Stimulated activated CD4-positive, alpha-beta T cell treated with anti-CD3 and anti-CD28 coated beads, Interleukin-15, amount 100 ng/mL, for 48 hours (primary cell): ENCODE results near the gene TMEM97.

Experiments used
- DNase-seq, 2 donors: peaks; one replicate each; pipeline ENCODE4 v3.0.0-alpha.2; 2020; ENCODE audit warnings: low read depth in 2 of 2

The TMEM97 gene

DNA sequence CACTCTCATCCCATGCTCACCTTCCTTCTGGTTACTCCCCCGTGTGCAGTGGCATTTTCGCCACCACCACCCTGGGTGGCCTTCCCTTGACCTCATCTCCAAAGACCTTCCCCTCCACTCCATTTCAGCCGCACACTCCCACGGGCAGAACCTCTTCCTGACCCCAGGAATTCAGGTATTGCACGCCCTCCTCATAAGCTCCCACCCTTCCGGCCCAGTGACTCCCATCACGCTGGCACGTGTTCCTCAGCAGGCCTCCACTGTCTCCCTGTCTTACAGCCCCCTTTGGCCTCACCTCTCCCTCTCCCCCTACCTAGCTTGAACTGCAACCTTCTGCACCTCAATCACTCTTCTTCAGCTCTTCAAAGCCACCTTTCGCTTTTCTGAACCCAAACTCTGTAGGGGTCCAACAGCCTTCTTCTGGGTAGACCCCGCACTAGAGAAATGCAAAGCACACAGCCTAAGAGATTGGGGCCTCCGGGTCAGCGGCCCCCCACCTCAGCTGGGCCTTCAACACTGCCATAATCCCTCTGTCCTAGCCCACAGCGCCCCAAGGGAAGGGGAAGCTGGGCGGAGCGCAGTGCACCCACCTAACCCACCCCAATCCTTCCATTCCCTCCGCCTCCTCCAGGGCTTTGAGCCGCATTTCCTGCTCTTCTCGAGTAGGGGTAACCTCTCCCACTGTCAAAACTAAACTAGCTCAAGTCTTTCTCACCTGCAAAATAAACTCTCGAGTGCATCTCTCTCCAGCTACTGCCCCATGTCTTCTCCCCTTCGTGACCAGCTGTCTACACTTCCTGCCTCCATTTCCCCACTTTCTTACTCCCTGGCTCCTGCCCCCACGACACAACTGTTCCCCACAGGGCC, 1.7 kb upstream of the TMEM97 start:
- no peak for DNase-seq

- no peak for DNase-seq
These were observed 838 bp upstream of the TMEM97 start for GRCh38 chr17:28317966-28318758.

DNA sequence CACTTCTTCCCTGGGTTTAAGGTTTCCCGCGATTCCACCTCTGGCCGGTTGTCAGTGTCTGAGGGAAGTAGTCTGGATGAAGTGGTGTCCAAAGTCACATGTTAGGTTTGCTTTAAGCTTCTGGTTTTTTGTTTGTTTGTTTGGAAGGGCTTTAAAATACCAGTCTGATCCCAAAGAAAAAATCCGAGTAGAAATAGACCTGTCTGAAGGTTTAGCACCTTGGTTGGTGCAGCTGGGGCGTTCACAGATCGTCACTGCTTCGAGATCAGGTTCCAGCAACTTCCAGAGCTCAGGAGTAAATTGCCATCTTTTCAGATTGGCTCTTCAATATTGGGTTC, 567 bp downstream of the TMEM97 start:
- no peak for DNase-seq

DNA sequence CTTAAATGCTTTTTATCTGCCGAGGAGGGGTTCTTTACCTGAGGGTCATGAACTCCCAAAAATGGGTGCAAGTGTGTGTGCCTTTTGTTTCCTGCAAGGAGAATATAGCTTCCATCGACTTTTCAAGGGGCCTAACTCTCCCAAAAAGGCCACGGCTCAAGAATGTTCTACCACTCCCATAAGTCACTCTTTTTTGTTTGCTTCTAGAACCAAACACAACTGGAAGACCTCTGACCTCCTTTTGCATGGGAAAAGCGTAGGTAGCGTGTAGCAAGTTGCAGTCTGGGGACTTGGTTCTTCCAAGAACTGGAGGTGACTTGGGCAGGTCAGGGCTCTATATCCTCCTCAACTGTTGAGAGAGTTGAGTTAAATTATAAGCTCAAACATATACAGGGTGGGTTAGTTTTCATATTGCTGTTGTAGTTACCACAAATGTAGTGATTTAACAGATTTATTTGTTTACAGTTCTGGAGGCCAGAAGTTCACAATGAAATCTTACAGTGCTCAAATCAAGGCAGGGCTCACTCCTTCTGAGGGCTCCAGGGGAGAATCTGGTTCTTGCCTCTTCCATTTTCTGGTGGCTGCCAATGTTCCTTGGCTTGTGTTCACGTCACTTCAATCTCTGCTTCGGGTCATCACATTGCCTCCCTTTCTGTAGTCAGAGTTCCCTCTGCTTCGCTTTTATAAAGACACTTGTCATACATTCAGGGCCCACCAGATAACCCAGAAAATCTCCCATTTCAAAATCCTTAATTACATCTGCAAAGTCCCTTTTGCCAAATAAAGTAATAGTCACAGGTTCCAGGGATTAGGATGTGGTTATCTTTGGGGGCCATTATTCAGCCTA, 1.4 kb downstream of the TMEM97 start:
- DNase-seq: no peak

DNA sequence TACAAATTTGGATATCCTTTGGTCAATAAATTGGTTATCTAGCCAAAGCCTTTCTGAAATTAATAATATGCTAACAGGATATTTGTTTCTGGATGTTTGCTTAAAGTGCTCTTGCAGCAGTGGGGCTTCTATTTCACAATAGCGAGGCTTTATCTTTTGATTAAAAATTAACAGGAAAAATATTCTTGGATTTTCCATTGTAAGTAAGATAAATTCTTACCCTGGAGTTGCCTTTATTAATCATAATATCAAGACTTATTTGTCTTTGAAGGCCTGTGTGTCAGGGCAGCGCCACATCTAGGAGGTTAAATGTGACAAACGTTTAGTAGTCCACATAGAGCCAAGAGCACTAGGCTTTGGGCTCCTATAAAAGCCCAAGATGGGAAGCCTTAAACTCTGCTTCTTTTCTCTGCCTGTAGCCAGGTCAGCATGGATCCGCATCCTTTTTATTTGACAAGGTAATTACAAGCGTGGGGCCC, 5.3 kb downstream of the TMEM97 start:
- no peak for DNase-seq

- DNase-seq: no peak
These were observed 5.8 kb downstream of the TMEM97 start for GRCh38 chr17:28324781-28325180.

- DNase-seq: no peak
These were observed 6.2 kb downstream of the TMEM97 start for GRCh38 chr17:28325211-28325610.

DNA sequence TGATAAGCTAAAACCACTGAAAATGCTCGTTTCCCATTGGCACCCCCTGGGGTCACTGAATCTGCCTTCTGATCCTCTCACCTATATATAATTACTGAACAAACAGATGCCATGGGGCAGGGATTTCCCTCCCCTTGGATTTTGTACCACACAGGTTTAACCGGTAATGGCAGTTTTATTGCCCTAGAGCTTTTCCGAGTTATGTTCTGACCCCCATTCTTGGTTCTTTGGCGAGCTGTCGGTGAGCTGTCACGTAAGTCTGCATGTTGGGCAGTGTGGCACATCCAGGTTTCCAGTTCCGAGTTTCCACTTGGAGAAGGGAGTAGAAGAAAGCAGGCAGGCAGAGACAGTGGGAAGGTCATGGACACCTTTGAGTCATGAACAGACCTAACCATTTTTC, 7.1 kb downstream of the TMEM97 start:
- no peak for DNase-seq

DNA sequence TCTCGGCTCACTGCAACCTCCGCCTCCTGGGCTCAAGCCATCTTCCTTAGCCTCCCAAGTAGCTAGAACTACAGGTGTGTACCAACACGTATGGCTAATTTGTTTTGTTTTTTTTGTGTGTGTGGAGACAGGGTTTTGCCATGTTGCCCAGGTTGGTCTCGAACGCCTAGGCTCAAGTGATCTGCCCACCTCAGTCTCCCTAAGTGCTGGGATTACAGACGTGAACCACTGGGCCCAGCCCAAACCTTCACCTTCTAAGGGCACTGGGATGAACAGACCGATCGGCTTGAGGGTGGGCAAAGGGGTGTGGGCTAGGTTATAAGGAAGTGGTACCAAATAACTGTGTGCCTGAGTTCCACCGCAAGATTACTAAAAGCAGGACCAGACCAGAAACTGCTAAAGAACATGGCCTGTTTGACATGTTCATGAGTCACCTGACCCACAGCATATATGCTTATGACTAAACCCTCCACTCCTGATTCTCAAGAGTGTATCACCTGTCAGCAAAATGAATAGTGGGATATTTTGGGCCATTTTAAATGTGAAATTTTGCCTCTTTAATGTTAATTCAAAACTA, 8.1 kb downstream of the TMEM97 start:
- DNase-seq: no peak

- no peak for DNase-seq
These were observed 8.7 kb downstream of the TMEM97 start for GRCh38 chr17:28327709-28328108.

GRCh38 chr17:28328325-28328724, 9.3 kb downstream of the TMEM97 start:
- no peak for DNase-seq

DNA sequence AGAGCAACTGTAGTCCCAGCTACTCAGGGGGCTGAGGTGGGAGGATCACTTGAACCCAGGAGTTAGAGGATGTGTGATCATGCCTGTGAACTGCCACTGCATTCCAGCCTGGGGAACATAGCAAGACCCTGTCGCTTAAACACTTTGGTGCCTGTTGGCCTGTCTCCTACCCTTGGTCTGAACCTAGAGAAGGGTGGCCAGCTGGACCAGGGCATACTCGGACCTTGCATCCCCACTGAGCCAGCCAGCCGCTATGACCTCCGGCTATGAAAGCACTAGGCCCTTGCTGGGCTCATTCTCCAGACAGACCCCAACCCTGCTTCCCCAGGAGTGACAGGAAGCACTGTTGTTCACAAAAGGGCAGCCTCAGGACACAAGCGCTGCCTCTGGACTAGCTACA, 11.7 kb downstream of the TMEM97 start:
- no peak for DNase-seq

DNA sequence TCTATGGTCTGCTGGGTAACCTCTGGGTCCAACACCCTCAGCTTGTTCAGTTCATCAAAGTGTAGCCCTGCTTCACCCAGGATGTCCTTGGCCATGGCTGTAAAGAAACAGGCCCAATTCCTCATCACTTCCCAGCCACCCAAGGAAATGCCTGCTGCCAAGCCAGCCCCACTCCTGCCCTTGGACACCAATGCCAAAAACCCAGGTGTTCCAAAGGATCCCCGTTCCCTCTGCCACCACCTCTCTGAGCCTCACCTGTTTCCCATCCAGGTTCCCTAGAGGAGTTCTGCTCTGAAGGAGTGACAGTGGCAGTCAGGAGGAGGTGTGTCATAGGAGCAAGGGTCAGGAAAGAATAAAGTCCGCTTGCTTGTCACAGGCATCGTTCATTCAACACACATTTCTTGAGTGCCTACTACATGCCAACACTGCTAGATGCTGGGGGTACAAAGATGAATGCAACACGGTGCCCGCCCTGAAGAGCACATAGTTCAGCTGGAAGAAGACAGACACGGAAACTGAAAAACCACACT, 13.0 kb downstream of the TMEM97 start:
- no peak for DNase-seq

DNA sequence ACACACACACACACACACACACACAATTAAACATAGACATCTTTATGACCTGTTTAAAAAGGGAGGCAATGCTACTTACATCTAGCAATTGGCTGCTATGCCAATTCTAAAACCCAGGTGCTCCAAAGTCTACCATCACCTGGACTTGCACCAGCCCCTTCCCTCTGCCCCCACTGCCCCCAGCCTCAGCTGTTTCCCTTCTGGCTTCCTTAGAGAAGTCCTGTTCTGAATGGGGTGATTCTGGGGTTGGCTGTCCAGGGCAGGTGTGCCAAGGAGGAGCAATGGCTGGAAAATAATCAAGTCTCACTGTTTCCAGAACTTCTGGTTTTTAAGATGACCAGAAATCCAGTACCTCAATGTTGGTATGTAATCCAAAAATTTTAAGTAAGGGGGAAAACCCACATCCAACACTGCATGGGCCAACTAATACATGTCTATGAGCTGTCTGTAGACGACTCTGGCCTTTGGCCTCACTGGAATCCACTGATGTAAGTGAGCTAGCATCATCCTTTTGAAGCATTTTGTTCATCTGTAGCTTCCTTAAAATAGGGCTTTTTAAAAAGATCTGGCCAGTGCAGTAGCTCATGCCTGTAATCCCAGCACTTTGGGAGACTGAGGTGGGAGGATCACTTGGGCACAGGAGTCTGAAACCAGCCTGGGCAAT, 14.2 kb downstream of the TMEM97 start:
- DNase-seq: no peak

GRCh38 chr17:28334171-28334570, 15.2 kb downstream of the TMEM97 start:
- DNase-seq: no peak

GRCh38 chr17:28334666-28335200, 15.7 kb downstream of the TMEM97 start:
- DNase-seq: no peak

GRCh38 chr17:28335201-28335958, 16.4 kb downstream of the TMEM97 start, which contains the start of the genes IFT20 and TNFAIP1:
Gene IFT20, minus strand, starts transcription at chr17:28335472. Its CDS starts 3,487 bp downstream, at chr17:28331985.
Gene TNFAIP1, plus strand, starts transcription at chr17:28335761. Its CDS starts 3,761 bp downstream, at chr17:28339522.
- DNase-seq: peak; percentile 95 to 97

DNA sequence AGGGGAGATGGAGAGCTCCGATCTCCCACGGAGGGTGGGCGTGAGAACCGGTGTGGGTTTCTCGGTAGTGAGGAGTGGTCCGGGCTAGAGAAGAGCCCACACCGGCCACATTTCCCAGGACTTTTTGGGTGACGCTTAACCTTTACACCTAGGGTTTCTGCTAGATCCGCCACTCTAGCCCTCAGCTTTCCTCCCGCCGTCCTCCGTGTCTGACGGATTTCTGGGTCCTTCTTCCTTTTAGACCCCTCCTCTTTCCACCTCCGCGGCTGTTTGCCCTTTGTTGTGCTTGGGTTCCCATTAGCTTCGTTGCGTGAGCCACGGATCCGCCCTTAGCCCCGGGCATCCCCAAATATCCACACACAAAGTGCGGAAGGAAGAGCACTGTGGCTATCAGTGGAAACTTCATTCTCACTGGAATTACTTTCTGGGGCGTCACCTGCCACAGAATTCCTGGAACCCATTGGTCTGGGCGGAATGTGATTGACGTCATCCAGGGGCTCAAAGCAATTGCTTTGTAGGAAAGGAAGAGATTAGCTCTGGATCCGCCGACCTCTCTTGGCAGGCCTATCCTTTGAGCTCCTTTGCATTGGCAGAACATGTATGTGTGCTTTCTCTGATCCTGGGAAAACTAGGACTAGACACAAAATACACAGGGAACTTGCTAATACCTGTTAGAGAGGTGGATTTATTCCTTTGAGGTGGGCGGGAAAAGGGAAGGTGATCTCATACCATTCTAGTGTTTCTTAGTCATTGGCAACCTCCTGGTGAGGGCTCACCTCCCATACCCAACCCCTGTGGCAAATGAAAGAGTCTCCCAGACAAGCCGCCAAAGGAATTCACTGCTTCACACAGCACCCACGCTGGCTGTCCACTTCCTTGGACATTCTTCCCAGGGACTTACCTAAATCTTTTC, 17.2 kb downstream of the TMEM97 start:
- DNase-seq: no peak
